ENCODE measurements around the gene KMO.

KMO gene

GRCh38 chr1:241598249-241598648 is 66.1 kb downstream of the KMO start:
- no peak for DNase-seq

- no peak for DNase-seq
Observed at GRCh38 chr1:241600496-241600901, 68.3 kb downstream of the KMO start.

- DNase-seq, result no peak
Observed at GRCh38 chr1:241603731-241604245, 71.6 kb downstream of the KMO start.

- no peak for DNase-seq
Observed at GRCh38 chr1:241605146-241605805, 73.1 kb downstream of the KMO start.

- no peak for DNase-seq
Observed at GRCh38 chr1:241606544-241606943, 74.4 kb downstream of the KMO start.

- no peak for DNase-seq
Observed at GRCh38 chr1:241607497-241607896, 75.3 kb downstream of the KMO start.

- DNase-seq, result no peak
Observed at GRCh38 chr1:241608379-241609033, 76.3 kb downstream of the KMO start.

- peak; percentile 54 for DNase-seq
Observed at GRCh38 chr1:241610056-241610815, 78.1 kb downstream of the KMO start.

- DNase-seq, result peak; percentile 48
Observed at GRCh38 chr1:241611063-241611462, 78.9 kb downstream of the KMO start.

GRCh38 chr1:241611736-241612135 is 79.6 kb downstream of the KMO start:
- no peak for DNase-seq

- no peak for DNase-seq
Observed at GRCh38 chr1:241612533-241613477, 80.6 kb downstream of the KMO start.

- DNase-seq, result no peak
Observed at GRCh38 chr1:241614144-241614543, 82.0 kb downstream of the KMO start.

GRCh38 chr1:241614572-241614971 is 82.4 kb downstream of the KMO start:
- DNase-seq, result no peak

GRCh38 chr1:241615043-241615974 is 83.1 kb downstream of the KMO start:
- DNase-seq, result no peak

- DNase-seq, result no peak
Observed at GRCh38 chr1:241617426-241617825, 85.2 kb downstream of the KMO start.

- no peak for DNase-seq
Observed at GRCh38 chr1:241622669-241623068, 90.5 kb downstream of the KMO start.

- DNase-seq, result no peak
Observed at GRCh38 chr1:241624935-241625334, 92.8 kb downstream of the KMO start.

GRCh38 chr1:241627453-241628259 is 95.5 kb downstream of the KMO start:
- peak; percentile 40 for DNase-seq

GRCh38 chr1:241630005-241630404 is 97.8 kb downstream of the KMO start:
- no peak for DNase-seq

- DNase-seq, result no peak
Observed at GRCh38 chr1:241630476-241630875, 98.3 kb downstream of the KMO start.

- DNase-seq, result no peak
Observed at GRCh38 chr1:241630899-241631298, 98.7 kb downstream of the KMO start.

Data from COR-L47 (cell line).